Stimulated activated CD4-positive, alpha-beta T cell treated with anti-CD3 and anti-CD28 coated beads, TNF-alpha, amount 100 ng/mL, for 24 hours (primary cell): Measurements from ENCODE around the gene CAMK2N1.
A peak's percentile ranks its signal among the peaks of the same experiment; 100 is the strongest.
"Not testable (repeated sequence)": the region's sequence is repeated elsewhere in the genome, so short reads cannot be mapped to it uniquely, and the experiment has no call there.

ENCODE experiments used
- DNase-seq, 3 experiments: peaks; one replicate each; pipeline ENCODE4 v3.0.0-alpha.2; 2020; ENCODE audit warnings: low read depth in 3 of 3

CAMK2N1 gene

DNA sequence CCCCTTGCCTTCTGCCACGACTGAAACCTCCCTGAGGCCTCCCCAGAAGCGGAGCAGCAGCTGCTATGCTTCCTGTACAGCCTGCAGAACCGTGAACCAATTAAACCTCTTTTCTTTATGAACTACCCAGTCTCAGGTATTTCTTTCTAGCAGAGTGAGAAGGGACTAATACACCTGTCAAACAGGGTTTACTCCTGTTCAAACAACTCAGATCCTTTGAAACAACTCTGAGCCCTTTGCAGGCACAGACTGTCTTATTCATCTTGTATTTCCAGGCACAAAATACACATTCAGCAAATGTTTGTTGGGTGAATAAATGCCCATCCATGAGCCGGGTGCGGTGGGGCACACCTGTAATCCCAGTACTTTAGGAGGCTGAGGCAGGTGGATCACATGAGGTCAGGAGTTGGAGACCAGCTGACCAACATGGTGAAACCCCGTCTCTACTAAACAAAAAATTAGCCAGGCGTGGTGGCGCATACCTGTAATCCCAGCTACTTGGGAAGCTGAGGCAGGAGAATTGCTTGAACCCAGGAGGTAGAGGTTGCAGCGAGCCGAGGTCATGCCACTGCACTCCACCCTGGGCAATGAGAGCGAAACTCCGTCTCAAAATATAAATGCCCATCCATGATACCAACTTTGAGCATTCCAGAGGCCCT, 10.8 kb upstream of the CAMK2N1 start:
- not testable (repeated sequence) for DNase-seq

DNA sequence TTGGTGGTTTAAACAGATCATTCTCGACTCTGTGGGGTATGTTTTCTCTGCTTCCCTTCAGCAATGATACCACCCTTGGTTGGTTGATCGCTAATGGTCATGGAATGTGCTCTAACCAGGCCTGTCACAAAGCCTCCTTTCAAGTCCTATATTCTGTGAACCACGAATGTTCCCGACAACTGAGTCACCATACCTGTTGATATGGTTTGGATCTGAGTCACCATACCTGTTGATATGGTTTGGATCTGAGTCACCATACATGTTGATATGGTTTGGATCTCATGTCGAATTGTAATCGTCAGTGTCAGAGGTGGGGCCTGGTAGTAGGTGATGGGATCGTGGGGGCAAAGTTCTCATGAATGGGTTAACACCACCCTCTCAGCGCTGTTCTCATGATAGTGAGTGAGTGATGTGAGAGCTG, 10.2 kb upstream of the CAMK2N1 start:
- DNase-seq = no peak

DNA sequence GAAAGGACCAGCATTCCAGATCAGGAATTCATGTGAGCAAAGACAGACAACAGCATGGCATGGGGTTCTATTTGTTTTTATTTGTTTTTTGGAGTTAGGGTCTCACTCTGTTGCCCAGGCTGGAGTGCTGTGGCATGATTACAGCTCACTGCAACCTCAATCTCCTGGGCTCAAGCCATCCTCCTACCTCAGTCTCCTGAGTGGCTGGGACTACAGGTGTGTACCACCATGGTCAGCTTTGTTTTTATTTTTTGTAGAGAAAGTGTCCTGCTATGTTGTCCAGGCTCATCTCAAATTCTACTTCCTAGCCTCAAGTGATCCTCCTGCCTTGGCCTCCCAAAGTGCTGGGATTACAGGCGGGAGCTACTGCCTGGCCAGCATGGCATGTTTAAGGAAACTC, 9.7 kb upstream of the CAMK2N1 start:
- no peak for DNase-seq

DNA sequence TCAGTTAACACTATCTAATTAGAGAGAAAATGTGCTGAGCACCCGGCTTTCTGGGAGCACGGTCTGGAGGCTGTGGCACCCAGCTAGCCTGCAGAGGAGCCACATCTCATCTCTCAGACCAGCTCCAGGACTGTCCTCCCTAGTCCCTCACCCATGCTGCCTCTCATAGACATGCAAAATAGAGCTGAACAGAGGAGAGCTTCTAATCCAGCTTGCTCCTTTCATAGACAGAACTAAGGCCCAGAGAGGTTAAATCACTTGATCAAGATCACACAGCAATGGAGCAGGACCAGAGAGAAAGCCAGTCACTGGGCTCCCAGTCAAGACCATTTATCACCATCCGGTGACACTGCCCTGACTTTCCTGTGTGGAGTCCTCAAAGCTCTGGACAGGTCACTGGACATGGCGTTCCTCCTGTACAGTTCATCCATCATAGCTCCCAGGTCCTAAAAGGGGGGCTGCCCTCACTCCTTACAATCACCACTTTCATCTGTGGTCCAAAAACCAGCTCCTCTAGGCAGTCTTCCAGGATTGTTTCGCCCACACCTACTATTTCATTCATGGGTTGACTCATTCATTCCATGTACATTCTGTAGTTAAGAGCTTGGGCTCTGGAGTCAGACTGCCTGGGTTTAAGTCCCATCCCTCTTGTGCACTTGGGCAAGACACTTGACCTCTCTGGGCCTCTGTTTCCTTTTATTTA, 8.8 kb upstream of the CAMK2N1 start:
- DNase-seq = no peak

DNA sequence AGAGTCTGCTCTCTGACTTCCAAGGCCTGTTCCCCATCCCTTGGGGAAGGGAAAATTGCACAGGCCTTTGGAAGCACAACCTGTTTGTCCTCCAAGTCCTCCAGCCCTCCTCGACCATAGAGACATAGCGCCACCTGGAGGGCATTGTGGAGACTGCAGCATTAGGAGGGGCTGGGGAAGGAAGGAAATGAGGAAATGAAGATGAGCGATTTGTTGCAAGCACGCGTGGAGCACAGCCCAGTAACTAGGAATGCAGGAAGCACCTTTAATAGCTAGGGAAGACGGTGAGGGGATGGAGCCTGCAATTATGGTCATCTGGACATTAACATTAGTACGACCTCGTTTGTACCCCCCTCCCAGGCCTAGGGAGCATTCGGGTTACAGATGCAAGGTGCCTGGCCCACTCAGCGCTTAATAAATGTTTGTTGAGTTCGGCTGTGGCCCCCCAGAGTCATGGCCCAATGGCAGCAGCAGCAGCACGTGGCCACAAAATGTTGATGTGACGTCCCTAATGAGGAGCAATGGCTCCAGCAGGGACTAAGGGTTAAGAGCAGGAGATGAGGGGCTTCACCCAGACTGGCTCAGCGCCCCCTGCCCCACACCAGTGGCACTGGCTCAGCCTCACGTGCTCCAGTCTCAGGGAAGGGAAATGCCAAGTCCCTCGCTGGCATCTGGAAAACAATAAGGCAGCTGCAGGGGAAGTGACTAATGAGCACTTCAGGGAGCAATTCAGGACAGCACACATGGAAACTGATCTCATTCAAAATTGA, 8.0 kb upstream of the CAMK2N1 start:
- DNase-seq = peak; percentile 64 to 76 (median 73)

DNA sequence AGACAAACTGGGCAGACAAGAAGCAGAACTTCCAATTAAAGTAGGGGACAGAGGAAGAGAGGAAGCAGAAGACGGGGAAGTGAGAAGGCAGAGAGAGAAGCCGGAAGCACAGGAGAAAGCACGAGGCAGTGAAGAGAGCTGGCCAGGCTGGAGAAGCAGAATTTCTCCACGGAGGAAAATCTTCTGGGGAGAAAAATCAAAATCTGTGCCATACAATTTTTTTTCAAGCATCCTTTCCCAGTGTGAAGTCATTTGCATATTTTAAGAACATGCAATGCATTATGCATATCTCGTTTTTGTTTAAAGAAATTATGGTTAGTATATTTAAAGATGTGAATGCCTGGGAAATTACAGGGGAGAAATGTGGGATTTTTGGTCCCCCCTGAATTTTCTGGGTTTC, 7.3 kb upstream of the CAMK2N1 start:
- DNase-seq = no peak

DNA sequence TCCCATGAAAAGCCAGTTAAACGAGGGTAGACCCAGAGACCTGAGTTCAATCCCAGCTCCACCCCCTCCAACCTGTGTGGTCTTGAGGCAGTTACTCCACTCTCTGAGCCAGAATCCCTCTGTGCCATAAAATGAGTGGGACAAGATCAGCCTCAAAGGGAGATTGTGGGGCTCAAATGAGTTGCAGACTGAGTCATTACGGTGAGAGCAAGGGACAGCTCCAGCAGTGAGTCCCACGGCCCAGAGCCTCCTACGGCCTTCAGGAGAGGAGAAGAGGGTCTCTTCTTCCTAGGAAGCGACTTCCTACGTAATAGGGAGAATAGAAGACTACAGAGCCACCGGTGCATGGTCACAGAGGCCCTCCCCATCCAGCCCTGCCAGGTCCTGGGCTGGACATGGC, 6.7 kb upstream of the CAMK2N1 start:
- no peak for DNase-seq

DNA sequence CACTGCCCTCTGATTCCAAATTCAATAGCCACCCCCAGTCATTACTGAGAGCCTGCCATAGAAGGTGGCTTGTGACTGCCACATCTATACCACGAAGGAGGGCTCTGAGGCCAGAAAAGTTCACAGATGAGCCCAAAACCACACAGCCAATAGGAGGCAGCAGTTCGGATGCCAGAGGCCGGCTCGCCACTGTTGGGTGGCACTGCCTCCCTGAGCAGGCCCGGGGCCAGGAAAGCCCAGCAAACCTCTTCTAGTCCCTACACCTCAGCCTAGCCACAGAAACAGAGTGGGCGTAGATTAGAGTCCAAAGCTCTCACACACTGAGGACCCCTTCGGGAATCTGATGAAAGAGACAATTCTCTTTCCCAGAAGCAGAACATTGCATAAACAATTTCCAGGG, 5.9 kb upstream of the CAMK2N1 start:
- no peak for DNase-seq

DNA sequence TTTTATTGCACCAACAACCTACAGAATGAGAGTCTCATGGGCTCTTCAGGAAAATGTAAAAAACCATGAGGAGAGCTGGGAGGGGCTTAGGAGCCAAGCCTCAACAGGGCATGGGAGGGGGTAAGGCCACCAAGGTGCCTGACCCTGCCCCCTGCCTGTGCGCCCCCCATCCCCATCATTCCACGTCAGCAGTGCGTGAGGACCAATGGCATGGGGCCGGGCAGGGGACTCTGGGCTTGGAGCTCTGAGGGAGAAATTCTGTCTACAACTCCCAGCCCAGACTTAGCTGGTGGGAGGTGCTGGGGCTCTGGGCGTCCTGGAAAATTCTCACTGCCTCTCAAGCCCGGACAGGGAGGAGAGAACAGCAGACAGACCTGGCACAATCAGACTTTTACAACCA, 5.2 kb upstream of the CAMK2N1 start:
- no peak for DNase-seq

DNA sequence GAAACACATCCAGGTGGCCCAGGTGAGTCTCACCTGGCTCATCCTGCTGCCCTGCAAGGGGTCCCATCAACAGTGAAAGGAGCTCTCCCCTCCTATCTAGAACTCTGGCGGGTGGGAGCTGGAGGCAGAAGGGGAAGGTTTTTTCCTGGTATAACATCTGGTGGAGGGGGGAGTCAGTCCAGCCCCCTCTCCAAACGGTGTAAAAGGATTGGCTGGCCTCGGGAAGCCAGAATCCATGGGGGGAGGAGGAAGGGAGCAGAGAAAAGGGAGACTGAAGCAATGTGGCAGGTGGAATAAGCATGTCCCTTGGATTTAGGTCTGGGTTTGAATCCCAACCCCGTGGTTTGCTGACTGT, 1.2 kb upstream of the CAMK2N1 start:
- no peak for DNase-seq

DNA sequence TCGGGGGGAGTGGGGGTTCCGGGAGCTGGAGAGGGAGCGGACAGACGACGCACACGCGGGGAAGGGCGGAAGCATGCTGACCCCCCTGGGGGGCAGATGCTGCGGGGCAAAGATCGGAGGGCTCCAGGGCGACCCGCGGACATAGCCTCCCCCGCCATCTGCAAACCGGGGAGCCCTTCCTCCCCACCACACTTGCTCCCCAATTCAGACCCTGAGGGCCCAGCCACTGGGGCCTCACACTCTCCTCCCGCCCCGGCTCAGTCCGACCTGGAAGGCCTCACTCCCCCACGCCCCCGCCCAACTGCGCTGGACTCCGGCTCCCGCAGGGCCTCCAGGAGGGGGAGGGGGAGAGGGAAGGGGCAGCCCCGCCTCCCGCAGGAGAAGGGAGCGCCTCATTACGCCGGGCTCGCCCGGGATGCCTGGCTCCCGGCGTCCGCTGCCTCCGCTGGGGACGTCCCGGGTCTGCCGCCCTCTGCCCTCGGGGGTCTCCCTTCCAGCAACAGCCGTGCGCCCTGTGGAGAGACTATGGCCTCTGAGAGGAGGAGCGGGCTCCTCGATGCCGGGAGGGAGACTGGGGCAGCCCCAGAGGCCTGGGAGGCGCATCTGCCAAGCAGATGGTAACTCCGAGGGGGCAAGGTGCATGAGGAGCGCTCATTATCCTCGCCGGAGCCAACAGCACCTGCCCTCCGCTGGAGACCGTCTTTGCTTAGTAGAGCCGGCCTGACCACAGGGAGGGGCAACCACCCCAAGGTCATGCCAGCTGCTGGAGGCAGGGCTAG, 636 bp upstream of the CAMK2N1 start:
- DNase-seq = no peak

DNA sequence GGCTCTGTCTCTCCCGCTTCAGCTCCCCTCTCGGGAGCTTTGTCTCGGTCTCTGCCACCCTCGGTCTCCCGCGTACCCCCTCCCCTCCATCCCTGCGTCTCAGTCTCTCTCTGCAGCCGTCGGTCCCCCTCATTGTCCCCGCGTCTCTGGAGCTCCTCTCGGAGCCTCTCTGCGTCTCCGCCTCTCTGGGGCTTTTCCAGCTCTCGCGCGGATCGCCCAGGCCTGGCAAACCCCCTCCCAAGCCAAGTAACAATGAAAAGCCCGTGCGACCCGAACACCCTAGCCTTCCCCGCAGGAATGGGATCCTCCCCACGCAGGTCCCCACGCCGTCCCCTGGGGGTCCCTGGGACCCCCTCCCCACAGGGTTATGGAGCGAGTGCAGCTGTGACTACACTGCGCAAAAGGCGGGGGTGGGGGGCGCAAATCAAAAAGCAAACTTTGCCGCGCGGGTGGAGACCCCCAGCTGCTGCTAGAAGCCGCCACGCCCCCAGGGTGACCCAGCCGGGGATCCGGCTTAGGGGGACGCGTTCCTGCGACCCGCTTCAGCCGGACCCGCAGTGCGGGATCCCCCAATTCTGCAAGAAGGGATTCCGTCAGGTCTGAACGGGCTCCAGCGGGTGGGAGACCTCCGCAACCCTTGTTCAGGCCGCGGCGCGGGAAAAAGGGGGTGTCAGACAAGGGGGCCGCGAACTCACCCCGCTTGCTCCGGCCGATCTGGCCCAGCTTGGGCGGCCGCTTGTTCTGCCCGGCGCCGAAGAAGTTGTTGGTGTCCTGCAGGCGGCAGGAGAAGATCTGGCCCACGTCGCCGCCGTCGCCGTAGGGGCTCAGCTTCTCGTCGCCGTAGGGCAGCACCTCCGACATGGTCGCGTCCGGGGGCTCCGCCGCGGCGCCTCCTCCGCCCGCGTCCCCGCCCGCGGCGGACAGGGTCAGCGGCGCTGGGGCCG, 1.2 kb downstream of the CAMK2N1 start:
- DNase-seq = no peak

DNA sequence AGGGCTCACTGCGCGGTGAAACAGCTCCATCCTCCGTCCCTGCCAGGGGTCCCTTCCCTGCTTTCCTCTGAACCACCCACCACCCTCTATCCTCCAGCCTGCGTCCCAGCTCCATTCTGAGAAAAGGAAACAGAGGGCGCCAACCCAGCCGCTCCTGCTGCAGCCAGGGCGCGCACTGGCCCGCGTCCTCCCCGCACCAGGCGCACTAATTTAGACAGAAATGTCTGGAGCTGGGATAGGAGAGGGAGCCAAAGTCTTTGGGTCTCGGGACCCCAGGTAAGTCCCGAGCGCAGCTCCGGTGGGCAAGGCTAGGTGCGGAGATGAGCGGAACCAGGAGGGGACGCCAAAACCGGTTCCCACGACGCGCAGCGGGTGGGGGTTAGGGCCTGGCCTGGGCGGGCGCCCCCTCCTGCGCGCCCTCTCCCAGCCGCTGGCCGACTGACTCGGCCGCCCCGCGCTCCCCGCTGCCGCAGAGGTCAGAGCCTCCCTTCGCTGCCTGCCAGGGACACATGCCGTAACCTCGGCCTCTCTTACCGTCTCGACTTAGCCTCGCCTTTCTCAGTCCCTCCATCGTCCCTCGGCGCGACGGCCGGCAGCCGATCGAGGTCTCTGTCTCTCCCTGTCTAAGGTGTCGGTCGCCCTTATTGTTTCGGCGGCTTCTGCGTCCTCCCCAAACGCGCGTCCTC, 2.0 kb downstream of the CAMK2N1 start:
- DNase-seq = no peak

DNA sequence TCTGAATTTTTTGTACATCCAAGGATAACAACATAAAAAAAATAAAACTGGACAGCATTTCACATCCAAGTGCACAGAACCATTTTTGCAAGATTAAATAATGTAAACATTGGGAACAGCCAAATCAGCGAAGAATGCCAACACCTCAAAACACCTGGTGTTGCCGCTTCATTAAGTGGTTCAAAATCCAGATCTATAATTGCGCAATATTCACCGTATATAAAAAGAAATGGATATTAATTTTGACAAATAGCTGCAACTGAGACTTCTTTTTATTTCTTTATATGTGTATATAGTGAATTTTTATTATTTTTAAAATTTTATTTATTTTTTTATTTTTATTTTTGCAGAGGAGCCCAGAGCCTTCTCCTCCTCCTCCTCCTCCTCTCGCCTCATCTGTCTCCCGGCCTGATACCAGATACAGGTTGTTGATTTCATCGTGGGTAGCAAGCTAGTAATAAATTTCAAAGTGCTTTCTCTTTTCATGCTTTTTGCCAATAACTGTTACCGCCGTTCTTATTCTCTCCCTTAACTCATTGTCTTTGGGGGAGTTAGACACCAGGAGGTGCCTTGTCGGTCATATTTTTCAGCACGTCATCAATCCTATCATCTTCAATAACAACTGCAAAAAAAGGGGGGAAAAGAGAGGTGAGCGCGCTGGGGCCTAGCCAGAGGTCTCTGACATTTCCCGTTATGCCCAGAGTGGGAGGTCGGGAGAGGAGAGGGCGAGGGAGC, 2.7 kb downstream of the CAMK2N1 start:
- DNase-seq = no peak

DNA sequence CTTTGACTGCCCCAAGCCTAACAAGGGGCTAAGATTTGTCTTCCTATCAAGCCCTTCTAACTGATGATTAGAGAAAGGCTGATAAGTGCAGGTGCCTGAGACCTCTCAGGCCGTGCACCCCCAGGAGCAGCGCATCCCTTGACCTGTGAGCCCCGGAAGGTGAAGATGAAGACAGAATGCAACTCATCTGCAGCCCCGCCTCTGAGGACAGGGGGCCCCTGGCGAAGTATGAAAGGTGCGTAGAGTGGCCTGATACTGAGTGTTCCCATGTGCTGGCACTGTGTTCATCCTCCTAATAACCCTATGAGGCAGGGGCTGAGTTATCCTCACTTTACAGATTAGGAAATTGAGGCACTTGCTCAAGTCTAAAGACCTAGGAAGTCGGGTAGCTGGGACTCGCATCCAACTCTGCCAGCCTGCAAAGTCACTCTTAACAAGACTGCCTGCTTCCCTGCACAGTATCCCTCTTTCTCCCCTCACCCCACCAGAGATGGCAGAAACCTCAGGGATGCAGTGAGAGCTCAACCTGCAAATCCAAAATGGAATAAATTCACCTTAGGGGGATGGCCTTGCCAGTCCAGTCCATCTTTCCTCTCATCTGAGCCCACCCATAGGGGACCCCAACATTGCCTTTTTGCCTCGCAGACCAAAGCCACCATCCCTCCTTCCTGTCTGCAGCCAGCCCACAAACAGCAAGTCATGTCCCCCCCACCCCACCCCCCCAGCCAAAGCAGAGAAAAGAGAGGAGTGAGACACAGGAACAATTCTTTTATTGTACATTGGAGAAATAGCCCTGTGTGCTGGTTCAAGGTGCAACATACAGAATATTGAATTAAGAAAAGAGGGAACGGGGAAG, 4.1 kb downstream of the CAMK2N1 start:
- DNase-seq = no peak

DNA sequence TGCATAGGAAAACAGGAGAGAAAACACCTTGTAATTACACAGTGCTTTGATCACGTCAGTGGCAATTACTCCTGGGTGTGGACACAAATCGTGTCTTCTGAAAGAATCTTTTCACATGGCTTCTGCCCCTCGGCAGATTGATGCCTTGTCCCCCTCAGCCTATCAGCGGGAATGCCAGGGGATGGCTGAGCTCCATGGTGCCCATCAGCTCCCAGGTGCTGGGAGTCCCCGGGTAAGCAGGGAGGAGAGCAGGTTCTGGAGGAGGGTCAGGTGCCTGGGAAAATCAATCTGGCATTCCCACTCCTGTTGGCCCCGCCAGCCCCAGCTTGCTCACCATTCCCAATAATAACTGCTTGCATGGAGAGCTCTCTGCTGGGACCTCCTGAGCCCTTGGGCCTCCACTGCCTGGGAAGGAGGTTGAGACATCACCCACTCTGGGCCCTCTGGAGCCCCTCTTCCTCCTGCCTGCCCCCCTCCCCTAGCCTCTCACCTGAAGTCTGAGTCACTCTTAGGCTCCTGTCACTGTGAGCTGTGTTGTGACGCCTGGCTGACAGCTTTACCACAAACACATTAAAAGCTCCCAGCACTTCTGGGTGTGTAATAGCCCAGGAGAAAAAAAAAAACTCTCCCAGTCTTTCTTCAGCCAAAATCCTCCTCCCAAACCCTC, 4.9 kb downstream of the CAMK2N1 start:
- no peak for DNase-seq

DNA sequence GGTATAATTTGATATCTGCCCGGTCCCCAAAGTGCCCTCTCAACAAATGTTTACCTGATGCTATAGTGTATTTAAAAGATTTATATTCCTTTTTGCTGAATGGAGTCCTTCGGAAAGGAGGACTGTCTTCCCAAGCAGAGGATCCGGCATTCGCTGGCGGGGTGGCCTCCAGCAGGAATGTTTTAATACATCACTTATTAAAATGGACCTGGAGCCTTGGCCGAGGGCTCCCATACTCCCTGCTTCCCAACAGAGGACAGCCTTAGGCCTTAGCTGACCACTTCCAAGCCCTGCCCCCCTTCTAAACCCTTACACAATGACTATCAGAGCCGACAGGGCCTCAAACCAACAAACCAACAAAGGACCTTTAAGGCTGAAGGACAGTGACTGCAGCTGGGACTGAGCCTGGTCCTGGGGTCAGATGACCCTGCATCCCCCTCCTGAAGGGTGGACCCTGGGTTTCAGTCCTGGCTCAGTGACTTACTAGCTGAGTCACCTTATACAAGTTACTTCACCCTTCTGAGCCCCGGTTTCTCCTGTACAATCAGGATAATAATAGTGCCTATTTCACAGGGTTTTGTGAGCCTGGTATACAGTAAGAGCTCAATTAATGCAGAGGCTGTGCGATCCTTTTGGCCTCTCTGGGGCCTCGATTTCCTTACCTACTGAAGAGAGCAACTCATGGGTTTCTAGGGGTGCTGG, 5.6 kb downstream of the CAMK2N1 start:
- no peak for DNase-seq

DNA sequence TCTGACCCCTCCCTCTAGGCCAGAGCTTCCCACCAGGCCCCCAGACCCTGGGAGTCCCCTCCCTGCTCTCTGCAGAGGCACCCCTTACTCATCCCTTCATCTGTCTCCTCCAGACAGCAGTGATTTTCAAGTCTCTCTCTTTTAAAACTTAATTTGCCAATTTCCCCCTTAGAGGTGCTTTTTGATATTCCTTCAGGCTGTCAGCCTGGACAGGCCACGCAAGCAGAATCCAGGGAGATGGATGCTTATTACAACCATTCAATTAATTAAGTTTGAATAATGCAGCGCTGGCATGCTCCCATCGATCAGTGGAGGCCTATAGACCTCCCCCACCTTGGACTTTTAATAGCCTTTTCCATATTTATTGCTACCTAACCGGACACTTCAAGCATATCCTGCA, 6.2 kb downstream of the CAMK2N1 start:
- no peak for DNase-seq
